Retinal pigment epithelial cell (primary cell): Measurements from ENCODE around the gene FYN.

ENCODE experiments used
- DNase-seq: peaks from one replicate; pipeline ENCODE4 v3.0.0-alpha.2; 2010; ENCODE audit warnings: low read depth
- H3K4me3 ChIP-seq: 2 replicates; pipeline ENCODE4 v1.5.1; 2011; ENCODE audit warnings: mild to moderate bottlenecking, low read length, control low read depth, moderate library complexity
- TF ChIP-seq, protein P1 (sequence below): conservative IDR thresholded peaks from 2 replicates; pipeline ENCODE4 v1.5.1; 2011; ENCODE audit warnings: low read depth, low read length, control low read depth, inconsistent platforms

The FYN gene

GRCh38 chr6:111703723-111704122, 169.5 kb downstream of the FYN start:
- no peak overlapping the region for H3K4me3 ChIP-seq
- TF ChIP-seq, protein P1, sequence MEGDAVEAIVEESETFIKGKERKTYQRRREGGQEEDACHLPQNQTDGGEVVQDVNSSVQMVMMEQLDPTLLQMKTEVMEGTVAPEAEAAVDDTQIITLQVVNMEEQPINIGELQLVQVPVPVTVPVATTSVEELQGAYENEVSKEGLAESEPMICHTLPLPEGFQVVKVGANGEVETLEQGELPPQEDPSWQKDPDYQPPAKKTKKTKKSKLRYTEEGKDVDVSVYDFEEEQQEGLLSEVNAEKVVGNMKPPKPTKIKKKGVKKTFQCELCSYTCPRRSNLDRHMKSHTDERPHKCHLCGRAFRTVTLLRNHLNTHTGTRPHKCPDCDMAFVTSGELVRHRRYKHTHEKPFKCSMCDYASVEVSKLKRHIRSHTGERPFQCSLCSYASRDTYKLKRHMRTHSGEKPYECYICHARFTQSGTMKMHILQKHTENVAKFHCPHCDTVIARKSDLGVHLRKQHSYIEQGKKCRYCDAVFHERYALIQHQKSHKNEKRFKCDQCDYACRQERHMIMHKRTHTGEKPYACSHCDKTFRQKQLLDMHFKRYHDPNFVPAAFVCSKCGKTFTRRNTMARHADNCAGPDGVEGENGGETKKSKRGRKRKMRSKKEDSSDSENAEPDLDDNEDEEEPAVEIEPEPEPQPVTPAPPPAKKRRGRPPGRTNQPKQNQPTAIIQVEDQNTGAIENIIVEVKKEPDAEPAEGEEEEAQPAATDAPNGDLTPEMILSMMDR, result no peak
- DNase-seq, result no peak

GRCh38 chr6:111702268-111702667, 171.0 kb downstream of the FYN start:
- TF ChIP-seq, protein P1, result no peak
- no peak for DNase-seq
- no peak overlapping the region for H3K4me3 ChIP-seq

DNA sequence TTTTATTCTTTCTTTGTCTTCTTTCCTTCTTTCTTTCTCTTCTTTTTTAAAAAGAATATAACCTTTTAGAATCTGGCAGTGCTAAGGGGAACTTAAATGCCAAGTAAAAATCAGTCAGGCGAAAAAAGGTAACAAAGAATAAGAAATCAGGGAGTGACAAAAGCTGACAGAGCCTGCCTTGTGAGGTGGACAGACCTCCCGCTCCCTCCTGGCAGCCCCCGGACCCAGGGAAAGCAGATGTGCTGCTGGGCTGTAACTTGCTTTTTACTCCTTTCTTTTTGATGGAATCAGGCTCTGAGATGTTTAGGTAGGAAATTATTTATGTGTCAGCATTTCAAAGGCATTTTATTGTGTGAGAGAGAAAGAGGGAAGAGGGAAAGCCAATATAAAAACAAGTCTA, 172.1 kb downstream of the FYN start:
- TF ChIP-seq, protein P1, result no peak
- DNase-seq, result no peak
- no peak overlapping the region for H3K4me3 ChIP-seq

DNA sequence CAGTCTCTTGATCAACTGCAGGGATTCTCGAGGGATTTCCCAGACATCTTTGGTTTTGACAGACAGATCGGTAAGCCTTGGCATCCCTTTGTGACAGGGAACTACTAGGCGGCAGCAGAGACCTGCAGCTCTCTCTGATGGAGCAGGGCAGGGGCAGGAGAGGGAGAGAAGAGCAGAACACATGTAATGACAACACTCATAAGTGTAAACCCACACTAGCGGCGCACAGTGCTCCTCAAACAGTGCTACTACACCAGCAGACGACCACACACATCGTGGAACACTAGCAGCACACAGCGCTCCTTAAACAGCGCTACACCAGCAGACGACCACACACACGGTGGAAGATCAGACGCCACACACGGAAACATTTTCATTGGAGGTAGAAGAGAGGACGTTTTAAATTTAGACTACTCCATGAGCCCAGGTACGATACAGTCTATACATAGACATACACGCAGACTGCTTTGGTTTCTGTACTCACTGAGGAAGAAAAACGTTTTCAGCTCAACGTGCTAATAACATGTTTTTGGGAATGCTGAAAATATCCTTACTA, 173.0 kb downstream of the FYN start:
- TF ChIP-seq, protein P1, result no peak
- no peak overlapping the region for H3K4me3 ChIP-seq
- DNase-seq, result no peak

DNA sequence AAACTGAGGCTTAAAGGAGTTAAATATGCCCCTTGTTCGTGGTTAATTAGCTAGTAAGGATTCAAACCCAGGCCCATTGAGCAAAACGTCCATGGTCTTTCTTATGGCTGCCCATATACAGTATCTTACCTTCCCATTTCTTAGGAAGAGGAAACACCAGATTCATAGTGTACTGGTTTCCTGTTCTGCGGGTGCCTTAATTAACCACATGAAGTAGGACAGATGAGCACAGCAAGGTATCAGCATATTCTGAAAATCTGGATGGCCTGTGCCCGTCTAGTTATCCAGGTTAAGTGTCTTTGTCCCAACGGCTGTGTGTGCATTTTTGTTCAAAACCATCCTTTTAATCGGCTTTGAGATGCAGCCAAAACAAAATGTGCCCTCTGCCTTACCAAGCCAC, 174.1 kb downstream of the FYN start:
- TF ChIP-seq, protein P1, result no peak
- H3K4me3 ChIP-seq, result no peak overlapping the region
- DNase-seq, result no peak

DNA sequence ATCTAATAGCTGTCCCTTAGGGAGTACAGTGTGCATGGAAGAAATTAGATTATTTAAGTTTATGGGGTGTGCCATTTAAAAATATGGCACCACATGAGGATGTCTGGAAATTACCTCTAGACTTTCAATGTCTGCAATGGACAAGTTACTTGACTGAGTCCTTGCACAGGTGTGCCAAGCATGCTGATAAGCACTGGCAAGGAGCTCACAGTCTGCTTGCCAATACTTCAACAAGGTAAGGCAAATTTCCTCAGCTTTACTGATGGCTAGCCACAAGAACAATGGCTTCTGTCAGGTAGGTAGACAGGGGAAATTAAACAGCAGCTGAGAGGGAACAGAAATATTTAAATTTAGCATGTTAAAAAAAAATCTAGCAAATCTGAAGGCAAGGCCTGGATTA, 176.4 kb downstream of the FYN start:
- DNase-seq, result no peak
- TF ChIP-seq, protein P1, result no peak
- H3K4me3 ChIP-seq, result no peak overlapping the region

- no peak overlapping the region for H3K4me3 ChIP-seq
- peak; percentile 46 for DNase-seq
- TF ChIP-seq, protein P1, result no peak
These were observed 180.7 kb downstream of the FYN start for GRCh38 chr6:111692327-111693164.
